SH-SY5Y (cell line): ENCODE data around the gene MOB1A.

Experiments
- GATA2 ChIP-seq: IDR thresholded peaks from 2 replicates; pipeline ENCODE4 v1.6.1; 2011; ENCODE audit warnings: mild to moderate bottlenecking, low read depth, low read length
- GATA3 ChIP-seq: IDR thresholded peaks from 2 replicates; pipeline ENCODE4 v1.6.1; 2011; ENCODE audit warnings: low read depth, mild to moderate bottlenecking, low read length, moderate library complexity

Gene MOB1A

GRCh38 chr2:74178211-74179062 is at the start of gene MOB1A:
Gene MOB1A (minus strand): TSS chr2:74178879. CDS start chr2:74178674, 205 bp downstream.
- no peak for TF ChIP-seq GATA2
- TF ChIP-seq GATA3: no peak

- no peak for TF ChIP-seq GATA3
- no peak for TF ChIP-seq GATA2
These were observed 49.0 kb upstream of the MOB1A start for GRCh38 chr2:74227646-74228045.

DNA sequence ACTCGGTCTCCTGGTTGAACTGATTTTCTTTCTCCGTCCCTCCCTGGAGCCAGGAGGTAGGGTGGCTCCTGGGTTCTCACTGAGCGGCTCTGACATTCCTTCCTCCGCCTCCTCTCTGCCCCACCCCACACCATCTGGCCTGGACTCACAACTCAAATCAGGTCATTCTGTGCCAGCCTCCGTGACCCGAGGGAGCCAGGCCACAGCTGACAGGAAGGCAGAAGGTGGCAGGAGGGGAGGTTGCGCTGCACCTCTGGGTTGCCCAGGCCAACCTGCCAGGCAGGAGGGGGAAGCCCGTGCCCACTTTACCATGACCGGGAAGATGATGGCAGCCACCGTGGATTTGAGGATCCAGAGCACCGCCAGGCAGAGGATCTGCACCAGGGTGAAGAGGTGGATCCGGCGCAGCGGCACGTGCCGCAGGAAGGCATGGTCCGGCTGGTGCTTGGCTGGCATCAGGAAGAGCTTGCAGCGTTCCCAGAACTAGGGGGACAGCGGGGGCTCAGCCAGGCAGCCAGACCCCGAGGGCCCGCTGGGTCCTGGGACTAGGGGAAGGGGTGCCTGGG is 48.1 kb upstream of the MOB1A start:
- no peak for TF ChIP-seq GATA3
- no peak for TF ChIP-seq GATA2

- TF ChIP-seq GATA3 (no peak), GATA2 (no peak)
These were observed 47.2 kb upstream of the MOB1A start for GRCh38 chr2:74225698-74226459.

DNA sequence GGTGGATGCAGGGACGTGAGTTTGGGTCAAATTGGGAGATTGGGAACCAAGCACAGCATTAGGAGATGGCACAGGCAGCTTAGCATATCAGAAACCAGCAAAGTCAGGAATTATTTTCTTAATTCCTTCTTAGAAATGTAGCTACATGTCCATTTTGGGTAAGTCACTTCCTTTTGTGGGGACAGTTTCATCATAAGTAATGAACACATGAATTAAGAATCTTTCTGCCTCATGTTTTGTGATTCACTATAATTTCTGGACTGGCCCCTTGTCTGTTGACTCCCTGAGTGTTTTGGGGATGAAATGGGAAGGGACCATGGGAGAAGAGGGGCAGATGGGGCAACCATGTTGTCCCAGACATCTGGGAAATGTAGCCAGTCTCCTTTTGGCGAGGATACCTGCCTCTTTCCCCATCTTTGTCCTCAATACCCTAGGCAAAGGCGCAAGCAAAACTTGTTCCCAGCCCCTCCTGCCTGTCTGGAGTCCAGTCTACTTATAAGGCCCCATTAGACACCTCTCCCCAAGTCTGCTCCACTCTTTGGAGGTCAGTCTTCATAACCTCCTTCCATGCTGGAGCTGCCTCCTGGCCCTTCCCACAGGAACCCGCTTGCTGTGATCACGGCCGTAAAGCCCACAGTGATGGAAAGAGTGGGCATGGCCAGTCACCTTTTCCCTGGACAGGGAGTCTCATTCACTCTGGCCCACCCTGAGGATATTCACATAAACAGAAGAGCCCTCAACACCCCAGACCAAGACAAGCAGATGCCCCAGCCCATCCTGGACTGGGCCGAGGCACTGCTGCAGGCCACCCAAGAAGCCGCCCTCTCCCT is 45.5 kb upstream of the MOB1A start:
- TF ChIP-seq GATA3 (no peak), GATA2 (no peak)

- TF ChIP-seq GATA2: no peak
These were observed 43.6 kb upstream of the MOB1A start for GRCh38 chr2:74222300-74222650.

- no peak for TF ChIP-seq GATA2
- TF ChIP-seq GATA3: no peak
These were observed 43.1 kb upstream of the MOB1A start for GRCh38 chr2:74221604-74222299.

GRCh38 chr2:74221091-74221490 is 42.4 kb upstream of the MOB1A start:
- TF ChIP-seq GATA2 (no peak), GATA3 (no peak)

DNA sequence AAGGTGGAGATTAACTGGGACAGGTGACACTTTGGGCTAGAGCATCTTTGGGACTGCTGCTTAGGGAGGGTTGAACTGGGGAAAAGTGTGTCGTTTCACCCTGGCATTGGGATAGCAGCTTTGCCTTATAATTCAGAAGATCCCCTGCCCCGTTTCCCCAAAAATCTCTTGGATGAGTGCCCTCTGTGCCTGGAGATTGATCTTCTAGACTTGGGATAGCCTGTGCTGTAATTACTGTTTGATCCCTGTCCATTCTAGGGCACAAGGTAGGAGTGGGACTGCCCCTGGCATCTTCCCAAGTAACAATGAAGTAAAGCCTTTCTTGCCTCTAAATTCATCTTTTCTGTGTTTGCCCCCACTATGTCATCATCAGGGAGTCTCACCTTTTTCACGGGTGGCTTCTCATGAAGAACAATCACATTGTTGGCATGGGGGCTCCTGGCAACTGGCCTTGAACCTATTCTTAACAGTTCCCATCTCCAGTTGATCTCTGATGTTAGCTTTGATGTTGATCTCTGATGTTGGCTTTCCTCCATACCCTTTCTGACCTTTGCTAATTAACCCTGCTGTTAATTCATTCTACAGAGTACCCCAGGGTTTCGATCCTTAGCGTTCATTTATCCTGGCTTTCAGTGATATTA is 41.3 kb upstream of the MOB1A start:
- TF ChIP-seq GATA2 (no peak), GATA3 (no peak)

- TF ChIP-seq GATA3: no peak
- no peak for TF ChIP-seq GATA2
These were observed 38.0 kb upstream of the MOB1A start for GRCh38 chr2:74216642-74217041.

DNA sequence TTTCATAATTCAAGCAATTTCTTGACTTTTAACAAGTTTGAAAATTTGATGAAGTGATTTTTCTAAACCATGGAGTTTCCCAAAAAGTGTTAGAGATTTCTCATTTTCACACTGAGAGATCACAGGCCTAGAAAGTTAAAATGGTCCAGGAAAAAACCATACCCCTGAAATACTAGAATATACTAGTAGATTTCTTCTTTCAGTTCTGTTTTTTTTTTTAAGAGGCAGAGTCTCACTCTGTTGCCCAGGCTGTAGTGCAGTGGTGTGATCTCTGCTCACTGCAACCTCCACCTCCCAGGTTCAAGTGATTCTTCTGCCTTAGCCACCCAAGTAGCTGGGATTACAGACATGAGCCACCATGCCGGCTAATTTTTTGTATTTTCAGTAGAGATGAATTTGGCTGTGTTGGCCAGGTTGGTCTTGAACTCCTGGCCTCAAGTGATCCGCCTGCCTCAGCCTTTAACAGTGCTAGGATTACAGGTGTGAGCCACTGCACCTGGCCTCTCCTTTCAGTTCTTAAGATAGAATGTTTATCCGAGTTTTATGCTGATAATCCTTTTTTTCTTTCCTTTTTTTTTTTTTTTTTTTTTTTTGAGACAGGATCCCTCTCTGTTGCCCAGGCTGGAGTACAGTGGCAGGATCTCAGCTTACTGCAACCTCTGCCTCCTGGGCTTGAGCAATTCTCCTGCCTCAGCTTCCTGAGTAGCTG is 34.2 kb upstream of the MOB1A start:
- TF ChIP-seq GATA3 (no peak), GATA2 (no peak)

GRCh38 chr2:74206180-74206688 is 27.6 kb upstream of the MOB1A start:
- TF ChIP-seq GATA3 (no peak), GATA2 (no peak)
